Naive thymus-derived CD8-positive, alpha-beta T cell (primary cell): ENCODE measurements around the gene COPB1. TPM values are rescaled to one million over a fixed set of nuclear protein-coding genes. Genes with fewer than 3 reads are reported as not detected.
A peak's percentile ranks its signal among the peaks of the same experiment; 100 is the strongest.

Source experiments
- ATAC-seq, 2 donors: fragments of 150-1000 bp; cut with Tn5 transposase in 1 of 2; sonication (Bioruptor Pico), chemical (Tn5 transposase) in 1 of 2; 1 replicate in 1 of 2; 2 replicates in 1 of 2; pipeline ENCODE4 v1.10.0; 2021; ENCODE audit warnings: mild to moderate bottlenecking in 2 of 2, moderate library complexity in 2 of 2
- POLR2A ChIA-PET: fragments of 350-600 bp; sonication (Branson Sonifier 250); formaldehyde crosslinking; loops from one replicate; lab custom pipeline; 2021; ENCODE audit warnings: antibody characterized with exemption; lab: Charles Lee
- DNase-seq, 10 donors: peaks; one replicate each; pipeline versions ENCODE4 v3.0.0 to v3.0.0-alpha.2; 2020 to 2022
- H3K27ac Mint-ChIP-seq, 10 donors: one replicate each; pipeline ENCODE4 v1.8.0; 2020 to 2022; ENCODE audit warnings: mild to moderate bottlenecking in 10 of 10, mixed read lengths in 10 of 10, moderate library complexity in 4 of 10, inconsistent platforms in 1 of 10
- H3K27me3 Mint-ChIP-seq, 5 donors: one replicate each; pipeline ENCODE4 v1.8.0; 2021 to 2022; ENCODE audit warnings: mixed read lengths in 5 of 5
- H3K36me3 Mint-ChIP-seq, 3 donors: one replicate each; pipeline ENCODE4 v1.8.0; 2020 to 2022; ENCODE audit warnings: mixed read lengths in 3 of 3, mild to moderate bottlenecking in 2 of 3, inconsistent platforms in 1 of 3
- H3K4me1 Mint-ChIP-seq, 4 donors: one replicate each; pipeline ENCODE4 v1.8.0; 2021 to 2022; ENCODE audit warnings: mixed read lengths in 4 of 4
- H3K4me3 Mint-ChIP-seq, 10 donors: one replicate each; pipeline ENCODE4 v1.8.0; 2020 to 2022; ENCODE audit warnings: mild to moderate bottlenecking in 10 of 10, mixed read lengths in 10 of 10, moderate library complexity in 6 of 10, inconsistent platforms in 1 of 10
- H3K9me3 Mint-ChIP-seq, 9 donors: one replicate each; pipeline ENCODE4 v1.8.0; 2020 to 2022; ENCODE audit warnings: mixed read lengths in 9 of 9, mild to moderate bottlenecking in 3 of 9, inconsistent platforms in 1 of 9, moderate library complexity in 1 of 9
- polyA plus RNA-seq, 3 donors: library from polyadenylated mRNA; unstranded; fragments of 300-500 nt; fragmentation: Illumina TruSeq; gene quantifications; one replicate each; pipeline ENCODE4 v1.2.3, GENCODE V29; 2021
- total RNA-seq, 8 experiments: library from RNA in 2 of 8; stranded (reverse) in 2 of 8; gene quantifications; one replicate each; pipeline ENCODE4 v1.2.3 and lab custom pipeline; 2021 to 2026

The COPB1 gene
- total RNA-seq (10 to 100 TPM; 78.3 to 79.6 TPM), polyA plus RNA-seq (10 to 100 TPM; 46.6 to 67.7 (median 64.9) TPM), total RNA-seq (lab: John Stamatoyannopoulos, UW) (98.1 to 272 (median 176) reads per million in 6 experiments)

GRCh38 chr11:14499560-14500180, at the start of gene COPB1:
TSS of gene COPB1 (minus strand) at chr11:14499811. CDS start at chr11:14498928, 883 bp downstream.
- ATAC-seq (peak; percentile 93 to 94), DNase-seq (peak; percentile 82 to 96 (median 93))
- peak within 1 kb of the TSS; percentile 90 to 100 (median 96) for H3K4me3 Mint-ChIP-seq
- POLR2A ChIA-PET, result interaction anchor here (0.7 to 2.7 kb wide), 10 partner anchors 13 to 1037 kb away, joined by 3 to 20 read pairs (median 4); partner anchors contain the start of genes CYP2R1, PDE3B and PSMA1
- H3K27ac Mint-ChIP-seq, result peak within 1 kb of the TSS; percentile 90 to 100 (median 98)
- peaks cover 15 to 51% (median 19%) of the 10 kb centered on the region in 3 donors for H3K36me3 Mint-ChIP-seq
- peaks cover 0 to 2% (median 0%) of the 10 kb centered on the region in 9 donors for H3K9me3 Mint-ChIP-seq
- peaks cover 23 to 50% (median 44%) of the 10 kb centered on the region in 4 donors for H3K4me1 Mint-ChIP-seq
- no peaks in the 10 kb centered on the region for H3K27me3 Mint-ChIP-seq

- POLR2A ChIA-PET, result interaction anchor here (1.3 to 1.5 kb wide), 2 partner anchors 17 to 97 kb away, joined by 3 to 5 read pairs; no protein-coding TSS in a partner anchor
- Mint-ChIP-seq H3K27ac (peak overlapping the region in 6 of 10 donors; percentile 6 to 57 (median 34)), H3K4me1 (peaks cover 19 to 24% (median 20%) of the 10 kb centered on the region in 4 donors), H3K9me3 (no peaks in the 10 kb centered on the region), H3K4me3 (no peak overlapping the region), H3K36me3 (peaks cover 7 to 17% (median 10%) of the 10 kb centered on the region in 3 donors), H3K27me3 (no peaks in the 10 kb centered on the region)
- DNase-seq (no peak), ATAC-seq (no peak)
Observed at GRCh38 chr11:14547440-14547839, 47.8 kb upstream of the COPB1 start.

- DNase-seq (no peak), ATAC-seq (no peak)
- Mint-ChIP-seq H3K36me3 (peaks cover 3 to 14% (median 4%) of the 10 kb centered on the region in 3 donors), H3K27ac (peak overlapping the region in 2 of 10 donors; percentile 53 to 80), H3K27me3 (no peaks in the 10 kb centered on the region), H3K4me3 (no peak overlapping the region), H3K9me3 (no peaks in the 10 kb centered on the region), H3K4me1 (peaks cover 19 to 32% (median 22%) of the 10 kb centered on the region in 4 donors)
- POLR2A ChIA-PET, result interaction anchor here (1.3 to 1.6 kb wide), 2 partner anchors 17 to 98 kb away, joined by 3 to 6 read pairs; no protein-coding TSS in a partner anchor
Observed at GRCh38 chr11:14546672-14547071, 47.1 kb upstream of the COPB1 start.

GRCh38 chr11:14544611-14545010, 45.0 kb upstream of the COPB1 start:
- POLR2A ChIA-PET, result no interaction called here
- H3K36me3 Mint-ChIP-seq, result peaks cover 0 to 5% (median 0%) of the 10 kb centered on the region in 3 donors
- no peaks in the 10 kb centered on the region for H3K27me3 Mint-ChIP-seq
- no peaks in the 10 kb centered on the region for H3K9me3 Mint-ChIP-seq
- peaks cover 26 to 52% (median 38%) of the 10 kb centered on the region in 4 donors for H3K4me1 Mint-ChIP-seq
- H3K4me3 Mint-ChIP-seq, result no peak overlapping the region
- DNase-seq (no peak), ATAC-seq (no peak)
- peak overlapping the region in 3 of 10 donors; percentile 66 to 71 (median 69) for H3K27ac Mint-ChIP-seq

GRCh38 chr11:14543260-14543659, 43.6 kb upstream of the COPB1 start:
- POLR2A ChIA-PET, result interaction anchor here (0.7 to 1.4 kb wide), 3 partner anchors 12 to 222 kb away, joined by 3 to 4 read pairs (median 3); no protein-coding TSS in a partner anchor
- no peaks in the 10 kb centered on the region for H3K27me3 Mint-ChIP-seq
- ATAC-seq (no peak), DNase-seq (no peak)
- no peaks in the 10 kb centered on the region for H3K9me3 Mint-ChIP-seq
- H3K27ac Mint-ChIP-seq, result peak overlapping the region in 1 of 10 donors; percentile 25
- peaks cover 27 to 60% (median 48%) of the 10 kb centered on the region in 4 donors for H3K4me1 Mint-ChIP-seq
- H3K4me3 Mint-ChIP-seq, result no peak overlapping the region
- peaks cover 0 to 5% (median 0%) of the 10 kb centered on the region in 3 donors for H3K36me3 Mint-ChIP-seq

- Mint-ChIP-seq H3K27ac (peak overlapping the region in 7 of 10 donors; percentile 24 to 84 (median 41)), H3K4me1 (peaks cover 23 to 61% (median 53%) of the 10 kb centered on the region in 4 donors), H3K27me3 (no peaks in the 10 kb centered on the region), H3K4me3 (no peak overlapping the region), H3K9me3 (no peaks in the 10 kb centered on the region), H3K36me3 (peaks cover 0 to 3% (median 0%) of the 10 kb centered on the region in 3 donors)
- ATAC-seq (no peak), DNase-seq (no peak)
- POLR2A ChIA-PET, result interaction anchor here (1.4 to 1.7 kb wide), 3 partner anchors 20 to 102 kb away, joined by 3 to 12 read pairs (median 4); no protein-coding TSS in a partner anchor
Observed at GRCh38 chr11:14542324-14542723, 42.7 kb upstream of the COPB1 start.

GRCh38 chr11:14541192-14541947, 41.8 kb upstream of the COPB1 start:
- ATAC-seq, result no peak

GRCh38 chr11:14539982-14540421, 40.4 kb upstream of the COPB1 start:
- POLR2A ChIA-PET, result interaction anchor here (0.7 to 3.5 kb wide), 3 partner anchors 105 to 367 kb away, joined by 3 to 32 read pairs (median 4); partner anchors contain the start of gene PDE3B
- Mint-ChIP-seq H3K4me1 (peaks cover 19 to 56% (median 43%) of the 10 kb centered on the region in 4 donors), H3K27me3 (no peaks in the 10 kb centered on the region), H3K27ac (peak overlapping the region; percentile 61 to 92 (median 86)), H3K4me3 (peak overlapping the region; percentile 8 to 76 (median 32)), H3K9me3 (no peaks in the 10 kb centered on the region), H3K36me3 (no peaks in the 10 kb centered on the region)
- peak; percentile 61 to 76 for ATAC-seq
- DNase-seq, result peak in 5 of 10 donors; percentile 12 to 31 (median 20)

More at GRCh38 chr11:14541192-14541947, 41.8 kb upstream of the COPB1 start:
- H3K27ac Mint-ChIP-seq, result peak overlapping the region in 8 of 10 donors; percentile 31 to 91 (median 66)
- peaks cover 21 to 66% (median 54%) of the 10 kb centered on the region in 4 donors for H3K4me1 Mint-ChIP-seq
- H3K36me3 Mint-ChIP-seq, result peaks cover 0 to 2% (median 0%) of the 10 kb centered on the region in 3 donors
- H3K4me3 Mint-ChIP-seq, result peak overlapping the region in 1 of 10 donors; percentile 23
- POLR2A ChIA-PET, result interaction anchor here (1.4 to 1.7 kb wide), 3 partner anchors 21 to 103 kb away, joined by 3 to 12 read pairs (median 4); no protein-coding TSS in a partner anchor
- H3K9me3 Mint-ChIP-seq, result no peaks in the 10 kb centered on the region
- H3K27me3 Mint-ChIP-seq, result no peaks in the 10 kb centered on the region
- no peak for DNase-seq

- DNase-seq (no peak), ATAC-seq (no peak)
- Mint-ChIP-seq H3K27me3 (no peaks in the 10 kb centered on the region), H3K9me3 (no peaks in the 10 kb centered on the region), H3K4me1 (peaks cover 16 to 50% (median 43%) of the 10 kb centered on the region in 4 donors), H3K27ac (peak overlapping the region; percentile 61 to 92 (median 86)), H3K36me3 (no peaks in the 10 kb centered on the region), H3K4me3 (peak overlapping the region in 3 of 10 donors; percentile 20 to 53 (median 38))
- POLR2A ChIA-PET, result interaction anchor here (0.7 to 3.5 kb wide), 5 partner anchors 19 to 368 kb away, joined by 3 to 32 read pairs (median 4); partner anchors contain the start of gene PDE3B
Observed at GRCh38 chr11:14538926-14539554, 39.4 kb upstream of the COPB1 start.

- Mint-ChIP-seq H3K36me3 (no peaks in the 10 kb centered on the region), H3K9me3 (no peaks in the 10 kb centered on the region), H3K27ac (peak overlapping the region; percentile 37 to 92 (median 86)), H3K27me3 (no peaks in the 10 kb centered on the region), H3K4me3 (peak overlapping the region in 2 of 10 donors; percentile 10 to 44), H3K4me1 (peaks cover 16 to 50% (median 43%) of the 10 kb centered on the region in 4 donors)
- no peak for ATAC-seq
- no peak for DNase-seq
- POLR2A ChIA-PET, result interaction anchor here (1.5 to 3.5 kb wide), 2 partner anchors 40 to 107 kb away, joined by 5 to 32 read pairs; partner anchors contain the start of gene PDE3B
Observed at GRCh38 chr11:14538271-14538925, 38.8 kb upstream of the COPB1 start.

GRCh38 chr11:14537134-14537599, 37.6 kb upstream of the COPB1 start:
- DNase-seq (peak in 8 of 10 donors; percentile 7 to 75 (median 56)), ATAC-seq (peak; percentile 83 to 90)
- POLR2A ChIA-PET, result interaction anchor here (0.7 to 3.5 kb wide), 3 partner anchors 19 to 108 kb away, joined by 3 to 32 read pairs (median 3); partner anchors contain the start of gene PDE3B
- Mint-ChIP-seq H3K27me3 (no peaks in the 10 kb centered on the region), H3K9me3 (no peaks in the 10 kb centered on the region), H3K36me3 (peaks cover 0 to 4% (median 0%) of the 10 kb centered on the region in 3 donors), H3K4me3 (peak overlapping the region; percentile 6 to 87 (median 76)), H3K4me1 (peaks cover 13 to 45% (median 38%) of the 10 kb centered on the region in 4 donors), H3K27ac (peak overlapping the region in 9 of 10 donors; percentile 65 to 96 (median 94))
